ENCODE measurements around the gene SLC37A1. TPM values are rescaled to one million over a fixed set of nuclear protein-coding genes. Genes with fewer than 3 reads are reported as not detected.

The SLC37A1 gene
- total and polyA plus RNA-seq, 2 donors from 2014 or later, result 3.4 to 21.8 TPM

DNA sequence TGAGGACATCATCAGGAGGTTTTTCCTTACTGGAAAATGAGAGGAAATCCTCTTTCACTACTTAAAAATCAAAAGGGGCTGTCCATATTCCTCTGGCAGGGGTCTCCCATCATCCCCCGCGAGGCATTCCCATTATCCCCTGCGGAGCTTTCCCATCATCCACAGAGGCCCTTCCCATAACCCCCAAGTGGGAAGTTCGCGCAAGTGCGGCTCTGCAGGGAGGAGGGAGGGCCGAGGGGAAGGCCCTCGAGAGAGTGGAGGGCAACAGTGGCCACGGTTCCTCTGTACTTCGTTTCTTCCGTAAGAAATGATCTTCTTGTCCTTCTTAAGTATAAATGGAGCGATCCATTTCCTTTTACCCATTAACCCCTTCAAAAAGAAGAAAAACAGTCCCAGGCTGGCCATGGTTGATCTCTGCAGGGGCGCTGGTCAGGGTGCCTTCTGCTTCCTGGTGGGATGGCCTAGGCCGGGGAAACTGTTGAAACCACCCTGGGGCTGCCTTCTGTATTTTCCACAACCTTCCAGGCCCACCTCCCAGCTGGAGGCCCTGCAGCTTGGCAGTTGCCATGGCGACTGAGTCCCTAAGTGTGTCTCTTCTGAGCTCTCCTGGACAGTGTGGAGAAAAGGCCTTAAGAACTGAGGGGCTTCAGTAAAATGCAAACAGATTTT lies 14.1 kb upstream of the SLC37A1 start:
- Histone ChIP-seq H3K9ac (ENCODE audit: low read length in 3 of 3) (no peak overlapping the region), H3K36me3 (ENCODE audit: control insufficient read depth in 2 of 3, insufficient read depth in 3 of 3, low read length in 3 of 3) (no peaks in the 10 kb centered on the region), H3K27ac (ENCODE audit: low read depth in 2 of 2, low read length in 2 of 2) (no peak overlapping the region), H3K4me1 (ENCODE audit: control insufficient read depth in 2 of 3, insufficient read depth in 2 of 3, low read depth in 1 of 3, low read length in 3 of 3) (peaks cover 0 to 8% (median 0%) of the 10 kb centered on the region in 3 donors), H3K4me3 (ENCODE audit: low read length in 3 of 3) (no peak overlapping the region), H3K9me3 (ENCODE audit: control insufficient read depth in 2 of 3, insufficient read depth in 1 of 3, low read length in 3 of 3) (no peaks in the 10 kb centered on the region), H3K27me3 (ENCODE audit: control insufficient read depth, insufficient read depth, low read length) (no peaks in the 10 kb centered on the region)
- TF ChIP-seq, protein P1, sequence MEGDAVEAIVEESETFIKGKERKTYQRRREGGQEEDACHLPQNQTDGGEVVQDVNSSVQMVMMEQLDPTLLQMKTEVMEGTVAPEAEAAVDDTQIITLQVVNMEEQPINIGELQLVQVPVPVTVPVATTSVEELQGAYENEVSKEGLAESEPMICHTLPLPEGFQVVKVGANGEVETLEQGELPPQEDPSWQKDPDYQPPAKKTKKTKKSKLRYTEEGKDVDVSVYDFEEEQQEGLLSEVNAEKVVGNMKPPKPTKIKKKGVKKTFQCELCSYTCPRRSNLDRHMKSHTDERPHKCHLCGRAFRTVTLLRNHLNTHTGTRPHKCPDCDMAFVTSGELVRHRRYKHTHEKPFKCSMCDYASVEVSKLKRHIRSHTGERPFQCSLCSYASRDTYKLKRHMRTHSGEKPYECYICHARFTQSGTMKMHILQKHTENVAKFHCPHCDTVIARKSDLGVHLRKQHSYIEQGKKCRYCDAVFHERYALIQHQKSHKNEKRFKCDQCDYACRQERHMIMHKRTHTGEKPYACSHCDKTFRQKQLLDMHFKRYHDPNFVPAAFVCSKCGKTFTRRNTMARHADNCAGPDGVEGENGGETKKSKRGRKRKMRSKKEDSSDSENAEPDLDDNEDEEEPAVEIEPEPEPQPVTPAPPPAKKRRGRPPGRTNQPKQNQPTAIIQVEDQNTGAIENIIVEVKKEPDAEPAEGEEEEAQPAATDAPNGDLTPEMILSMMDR (IDR thresholded peaks at IDR 0.05; ENCODE audit: borderline replicate concordance, extremely low read depth, insufficient read depth), result no peak
- FAIRE-seq, result no peak
- intact Hi-C loops (cut with DNase I), result no loop called here
- peak in 4 of 5 donors; percentile 36 to 65 (median 46) for DNase-seq

DNA sequence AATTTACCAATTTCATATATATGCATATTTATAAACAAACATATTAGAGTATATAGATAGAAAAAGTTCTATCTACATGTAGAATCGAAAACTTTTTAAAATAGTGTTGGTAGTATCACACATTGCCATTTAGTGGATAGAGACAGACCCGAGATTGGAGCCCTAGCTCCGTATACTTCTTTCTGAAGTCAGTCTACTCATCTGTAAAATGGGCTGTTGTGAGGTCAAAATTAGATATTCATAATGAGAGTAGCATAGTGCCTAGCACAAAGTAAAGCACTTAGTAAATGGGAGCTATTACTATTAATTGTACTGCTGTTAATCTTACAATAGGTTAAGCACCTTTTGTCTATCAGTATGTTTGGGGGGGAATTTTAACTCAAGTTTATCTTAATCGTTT lies 13.4 kb upstream of the SLC37A1 start:
- DNase-seq (peak in 1 of 5 donors; percentile 4), FAIRE-seq (no peak)
- Histone ChIP-seq H3K9me3 (ENCODE audit: control insufficient read depth in 2 of 3, insufficient read depth in 1 of 3, low read length in 3 of 3) (no peaks in the 10 kb centered on the region), H3K36me3 (ENCODE audit: control insufficient read depth in 2 of 3, insufficient read depth in 3 of 3, low read length in 3 of 3) (no peaks in the 10 kb centered on the region), H3K27ac (ENCODE audit: low read depth in 2 of 2, low read length in 2 of 2) (no peak overlapping the region), H3K4me1 (ENCODE audit: control insufficient read depth in 2 of 3, insufficient read depth in 2 of 3, low read depth in 1 of 3, low read length in 3 of 3) (peaks cover 0 to 8% (median 0%) of the 10 kb centered on the region in 3 donors), H3K27me3 (ENCODE audit: control insufficient read depth, insufficient read depth, low read length) (no peaks in the 10 kb centered on the region), H3K9ac (ENCODE audit: low read length in 3 of 3) (no peak overlapping the region), H3K4me3 (ENCODE audit: low read length in 3 of 3) (no peak overlapping the region)
- TF ChIP-seq, protein P1 (IDR thresholded peaks at IDR 0.05; ENCODE audit: borderline replicate concordance, extremely low read depth, insufficient read depth), result no peak
- intact Hi-C loops (cut with DNase I), result no loop called here

DNA sequence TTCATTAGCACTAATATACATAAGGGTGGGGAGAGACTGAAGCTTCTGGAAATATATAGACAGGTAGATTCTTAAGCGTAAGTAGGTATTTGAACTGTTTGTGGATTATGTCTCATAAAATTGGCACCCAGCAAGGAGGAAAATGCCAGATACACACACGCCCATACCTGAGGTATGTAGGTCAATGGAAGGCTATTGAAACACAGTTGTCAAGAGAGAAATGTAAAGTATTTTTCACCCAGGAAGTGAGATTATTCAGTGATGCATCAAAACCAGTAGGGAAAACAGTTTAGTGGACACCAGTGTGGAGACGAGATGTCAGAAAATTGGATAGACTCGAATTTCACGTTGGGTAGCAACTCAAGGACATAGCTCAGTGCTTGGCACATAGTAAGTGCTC lies 12.9 kb upstream of the SLC37A1 start:
- Histone ChIP-seq H3K36me3 (ENCODE audit: control insufficient read depth in 2 of 3, insufficient read depth in 3 of 3, low read length in 3 of 3) (no peaks in the 10 kb centered on the region), H3K4me1 (ENCODE audit: control insufficient read depth in 2 of 3, insufficient read depth in 2 of 3, low read depth in 1 of 3, low read length in 3 of 3) (peaks cover 0 to 6% (median 0%) of the 10 kb centered on the region in 3 donors), H3K9ac (ENCODE audit: low read length in 3 of 3) (no peak overlapping the region), H3K4me3 (ENCODE audit: low read length in 3 of 3) (no peak overlapping the region), H3K9me3 (ENCODE audit: control insufficient read depth in 2 of 3, insufficient read depth in 1 of 3, low read length in 3 of 3) (no peaks in the 10 kb centered on the region), H3K27ac (ENCODE audit: low read depth in 2 of 2, low read length in 2 of 2) (no peak overlapping the region), H3K27me3 (ENCODE audit: control insufficient read depth, insufficient read depth, low read length) (no peaks in the 10 kb centered on the region)
- DNase-seq, result peak in 1 of 5 donors; percentile 7
- TF ChIP-seq, protein P1 (IDR thresholded peaks at IDR 0.05; ENCODE audit: borderline replicate concordance, extremely low read depth, insufficient read depth), result no peak
- no peak for FAIRE-seq
- intact Hi-C loops (cut with DNase I), result no loop called here

Data from kidney (tissue), 14 donors.